Measurements from ENCODE around the gene ACAP3.

DNA sequence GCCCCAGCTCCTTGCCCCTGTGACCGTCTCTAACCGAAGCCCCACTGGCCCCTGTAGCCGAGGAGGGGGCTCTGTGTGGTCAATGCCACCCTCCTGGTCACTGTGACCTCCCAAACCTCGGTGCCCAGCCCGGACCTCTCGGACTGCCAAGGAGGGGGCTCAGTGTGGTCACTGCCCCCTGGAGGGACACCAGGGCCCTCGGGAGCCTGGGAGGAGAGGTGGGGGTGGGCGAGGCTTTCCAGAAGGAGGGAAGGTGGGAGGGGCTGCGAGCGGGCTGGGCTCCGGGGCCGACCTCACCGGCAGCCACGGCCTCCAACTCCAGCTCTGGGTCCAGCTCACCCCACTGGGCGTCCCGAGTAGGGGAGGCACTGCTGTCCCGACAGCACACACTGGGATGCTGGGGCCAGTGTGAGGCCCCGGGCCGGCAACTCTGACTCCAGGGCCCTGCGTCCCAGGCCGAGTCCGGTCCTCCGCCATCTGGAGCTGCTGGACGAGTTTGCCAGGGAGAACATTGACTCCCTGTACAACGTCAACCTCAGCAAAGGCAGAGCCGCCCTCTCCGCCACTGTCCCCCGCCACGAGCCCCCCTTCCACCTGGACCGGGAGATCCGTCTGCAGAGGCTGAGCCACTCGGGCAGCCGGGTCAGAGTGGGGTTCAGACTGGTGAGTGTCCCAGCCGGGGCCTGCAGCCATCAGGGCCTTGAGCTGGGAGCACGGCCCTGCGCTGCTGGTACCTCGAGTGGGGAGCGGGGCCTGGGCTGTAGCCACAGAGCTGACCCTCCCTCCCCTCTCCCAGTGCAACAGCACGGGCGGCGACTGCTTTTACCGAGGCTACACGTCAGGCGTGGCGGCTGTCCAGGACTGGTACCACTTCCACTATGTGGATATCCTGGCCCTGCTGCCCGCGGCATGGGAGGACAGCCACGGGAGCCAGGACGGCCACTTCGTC lies 21.1 kb downstream of the ACAP3 start:
- TF ChIP-seq CTCF (conservative IDR thresholded peaks at IDR 0.05; ENCODE audit: low read depth, low read length) (no peak), POLR2A (IDR thresholded peaks at IDR 0.05; ENCODE audit: low read depth, low read length) (no peak)
